HG02943 (cell line): Measurements from ENCODE around the gene CHSY1.
"Not testable (repeated sequence)": the region's sequence is repeated elsewhere in the genome, so short reads cannot be mapped to it uniquely, and the experiment has no call there.

Experiments
- ATAC-seq: cut with Tn5 transposase; IDR thresholded peaks from one replicate; pipeline ENCODE4 v1.9.1; 2021; ENCODE audit warnings: mild to moderate bottlenecking, low read depth, moderate library complexity; ENCODE audit not compliant: unreplicated experiment

CHSY1 gene

DNA sequence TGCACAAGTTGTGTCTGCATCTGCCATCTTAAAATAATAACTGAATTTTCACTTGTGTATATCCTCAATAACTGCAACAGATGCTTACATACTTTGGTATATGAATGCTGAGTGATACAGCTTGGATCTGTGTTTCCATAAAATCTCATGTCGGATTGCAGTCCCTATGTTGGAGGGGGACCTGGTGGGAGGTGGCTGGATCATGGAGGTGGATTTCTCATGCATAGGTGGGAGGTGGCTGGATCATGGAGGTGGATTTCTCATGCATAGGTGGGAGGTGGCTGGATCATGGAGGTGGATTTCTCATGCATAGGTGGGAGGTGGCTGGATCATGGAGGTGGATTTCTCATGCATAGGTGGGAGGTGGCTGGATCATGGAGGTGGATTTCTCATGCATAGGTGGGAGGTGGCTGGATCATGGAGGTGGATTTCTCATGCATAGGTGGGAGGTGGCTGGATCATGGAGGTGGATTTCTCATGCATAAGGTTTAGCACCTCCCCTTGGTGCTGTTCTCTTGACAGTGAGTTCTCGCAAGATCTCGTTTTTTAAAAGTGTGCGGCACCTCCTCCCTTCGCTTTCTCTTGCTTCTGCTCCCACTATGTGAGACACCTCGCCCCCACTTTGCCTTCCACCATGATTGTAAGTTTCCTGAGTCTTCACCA, 37.3 kb downstream of the CHSY1 start:
- not testable (repeated sequence) for ATAC-seq

DNA sequence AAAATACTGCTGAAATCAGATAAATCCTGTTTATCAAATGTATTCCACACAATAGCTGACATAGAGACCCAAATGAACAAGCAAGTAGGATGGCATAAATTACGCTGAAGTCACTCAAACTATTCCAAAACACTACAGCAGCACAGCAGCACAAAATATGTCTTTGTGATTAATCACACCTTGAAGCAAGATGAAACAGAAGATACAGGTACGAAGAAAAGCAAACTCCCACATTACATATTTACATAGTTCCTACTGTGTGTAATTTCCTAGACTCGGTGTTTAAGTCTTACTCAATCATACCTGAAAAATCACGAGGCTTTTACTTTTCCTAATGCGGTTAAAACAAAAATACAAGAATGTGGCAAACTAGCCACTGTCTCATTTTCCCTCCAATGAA, 38.3 kb downstream of the CHSY1 start:
- ATAC-seq = no peak

DNA sequence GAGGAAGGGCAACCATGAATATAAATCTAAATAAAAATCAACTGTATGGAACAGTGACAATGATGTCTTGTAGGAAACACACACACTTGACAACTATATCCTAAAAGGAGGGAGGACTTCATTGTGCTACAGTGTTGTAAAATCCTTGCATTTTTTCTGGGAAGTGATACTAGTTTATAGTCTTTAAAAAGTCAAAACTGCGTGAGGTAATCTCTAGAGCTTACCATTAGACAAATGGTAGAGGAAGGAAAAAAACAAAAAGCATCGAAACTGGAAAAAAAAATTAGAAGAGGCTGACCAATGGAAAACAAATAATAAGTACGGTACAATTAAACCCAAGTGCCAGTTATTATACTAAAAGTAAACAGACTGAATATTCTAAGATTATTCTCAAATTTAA, 38.7 kb downstream of the CHSY1 start:
- no peak for ATAC-seq

DNA sequence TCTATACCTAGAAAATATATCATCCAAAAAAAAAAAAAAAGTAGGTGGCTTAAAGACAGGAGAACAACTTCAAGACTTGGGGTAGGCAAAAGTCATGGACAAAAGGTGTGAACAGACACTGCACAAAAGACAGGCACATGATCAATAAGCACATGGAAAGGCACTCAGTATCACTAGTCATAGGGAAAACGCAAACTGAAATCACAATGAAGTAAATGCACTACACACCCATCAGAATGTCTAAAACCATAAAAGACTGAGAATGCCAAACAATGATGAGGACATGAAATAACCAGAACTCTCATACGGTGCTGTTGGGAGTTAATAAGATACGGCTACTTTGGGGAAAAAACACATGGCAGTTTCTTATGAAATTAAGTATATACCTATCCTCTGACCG, 40.0 kb downstream of the CHSY1 start:
- ATAC-seq = no peak

DNA sequence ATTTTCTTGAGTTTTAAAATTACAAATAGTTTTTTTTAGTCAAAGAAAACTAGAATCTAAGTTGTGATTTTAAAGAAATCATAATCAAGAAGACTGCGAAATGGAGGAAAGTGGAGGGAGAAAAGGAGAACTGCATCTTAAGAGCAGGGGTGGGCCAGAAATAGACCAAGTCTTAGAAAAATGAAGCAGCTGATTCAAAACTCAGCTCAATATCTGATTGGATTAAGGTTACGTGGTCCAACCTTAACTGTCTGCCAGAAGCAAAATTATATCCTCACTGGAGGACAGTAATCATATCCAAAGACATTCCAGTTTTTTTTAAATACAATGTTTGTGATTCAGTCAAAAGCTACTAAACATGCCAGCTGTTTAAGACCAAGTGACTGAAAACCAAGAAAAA, 41.4 kb downstream of the CHSY1 start:
- no peak for ATAC-seq

DNA sequence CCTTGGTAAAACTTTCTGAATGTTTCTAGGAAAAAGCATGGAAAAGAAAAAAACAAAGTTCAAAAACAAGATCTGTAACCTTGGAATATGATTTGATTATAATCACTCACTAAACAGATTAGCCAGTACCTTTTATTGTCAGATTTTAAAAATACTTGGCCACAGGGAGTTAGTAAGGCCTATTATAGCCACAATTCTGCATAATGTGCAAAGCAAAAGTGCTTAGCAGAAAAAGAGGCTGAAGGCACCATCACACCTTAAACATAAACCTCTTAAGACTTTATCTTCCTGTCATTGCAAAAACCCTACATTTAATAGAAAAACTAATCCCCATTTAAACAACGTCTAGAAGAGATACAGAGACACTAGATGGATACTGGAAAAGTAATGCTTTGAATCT, 41.8 kb downstream of the CHSY1 start:
- ATAC-seq = no peak

DNA sequence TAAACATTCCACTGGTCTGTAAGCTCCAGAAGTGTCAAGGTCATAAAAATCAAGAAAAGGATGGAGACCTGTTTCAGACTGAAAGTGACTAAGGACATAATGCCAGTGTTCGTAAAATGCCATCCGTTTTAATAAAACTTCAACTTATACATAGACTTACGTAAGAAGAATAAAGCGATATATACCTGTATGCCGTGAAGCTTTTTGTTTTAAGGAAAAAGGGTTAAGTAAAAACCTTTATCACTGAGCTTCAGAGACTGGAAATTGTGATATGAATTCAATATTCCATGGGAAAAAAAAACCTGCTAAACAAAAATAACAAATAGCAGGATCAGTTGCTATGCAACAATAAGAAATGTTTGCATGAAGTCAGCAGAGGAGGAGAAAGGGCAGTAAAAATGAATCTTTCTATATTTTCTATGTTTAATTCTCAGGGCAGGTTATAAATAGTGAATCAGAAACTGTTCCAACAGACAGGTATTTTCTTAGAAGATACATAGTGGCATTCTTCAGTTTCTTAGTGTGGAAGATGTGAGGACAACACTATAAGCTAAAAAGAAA, 42.5 kb downstream of the CHSY1 start:
- ATAC-seq = no peak

DNA sequence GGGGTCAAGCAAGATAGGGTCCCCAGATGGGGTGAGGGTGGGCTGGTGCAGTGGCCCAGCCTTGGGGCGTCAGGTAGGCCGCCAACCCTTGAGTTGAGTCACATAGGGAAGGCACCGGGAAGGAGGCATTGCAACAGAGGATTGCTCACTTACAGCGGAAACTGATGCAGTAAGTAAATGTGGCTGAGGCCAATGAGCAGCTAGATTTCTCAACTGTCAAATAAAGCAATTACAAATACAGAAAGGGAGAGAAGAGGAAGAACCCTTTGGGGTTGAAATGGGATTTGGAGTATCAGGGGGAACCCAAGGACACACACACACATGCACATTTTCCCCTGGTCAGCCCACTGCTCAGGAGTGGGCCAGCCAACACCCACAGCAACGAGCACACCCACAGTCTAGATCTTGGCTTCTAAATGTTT, 44.0 kb downstream of the CHSY1 start:
- no peak for ATAC-seq

DNA sequence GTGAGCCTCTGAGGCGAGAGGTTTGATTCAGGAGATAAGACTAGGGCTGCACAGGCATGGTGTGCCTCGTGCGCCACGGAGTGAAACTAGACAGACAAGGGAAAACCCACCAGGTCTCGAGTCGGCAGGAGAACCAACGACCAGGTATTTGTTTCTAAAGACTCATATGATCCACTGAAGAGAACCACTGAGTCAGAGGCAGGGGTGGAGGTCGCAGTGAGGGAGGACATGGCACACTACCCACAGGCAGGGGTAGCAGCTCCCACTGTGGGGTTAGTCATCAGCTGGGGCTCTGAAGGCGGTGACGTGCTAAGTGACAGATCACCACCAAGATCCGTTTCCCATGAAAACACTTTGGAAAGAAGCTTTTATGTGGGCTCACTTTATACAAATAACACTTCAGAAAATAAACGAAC, 45.7 kb downstream of the CHSY1 start:
- ATAC-seq = no peak

DNA sequence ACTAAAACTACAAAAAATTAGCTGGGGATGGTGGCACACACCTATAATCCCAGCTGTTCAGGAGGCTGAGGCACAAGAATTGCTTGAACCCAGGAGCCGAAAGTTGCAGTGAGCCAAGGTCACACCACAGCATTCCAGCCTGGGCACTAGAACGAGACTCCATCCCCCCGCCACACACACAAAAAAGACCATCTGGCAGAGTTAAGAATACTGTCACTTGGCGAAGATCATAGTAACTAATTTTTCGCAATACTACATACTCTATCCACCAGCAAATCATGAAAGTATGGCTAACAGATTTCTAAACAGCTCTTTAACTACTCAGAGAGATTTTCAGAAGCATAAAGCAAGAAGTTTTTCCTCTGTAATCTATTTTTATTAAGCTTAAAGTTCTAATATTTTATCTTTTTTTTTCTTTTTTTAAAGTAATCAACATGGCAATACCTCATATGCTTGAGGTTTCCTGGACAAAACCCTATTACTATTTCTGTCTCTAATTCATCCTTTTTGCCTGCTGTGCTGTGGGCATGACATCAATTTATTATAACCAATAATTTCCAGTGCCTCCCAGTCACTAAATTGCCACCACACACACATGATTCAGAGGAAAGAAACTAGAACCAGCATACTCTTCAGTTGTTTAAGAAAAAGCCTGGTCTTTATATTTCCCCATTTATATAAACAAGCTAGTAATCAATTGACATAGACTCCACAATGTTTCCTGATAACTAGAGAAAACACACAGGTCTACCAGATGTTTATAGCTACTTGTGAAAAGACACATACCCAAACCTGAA, 46.9 kb downstream of the CHSY1 start:
- ATAC-seq = no peak

DNA sequence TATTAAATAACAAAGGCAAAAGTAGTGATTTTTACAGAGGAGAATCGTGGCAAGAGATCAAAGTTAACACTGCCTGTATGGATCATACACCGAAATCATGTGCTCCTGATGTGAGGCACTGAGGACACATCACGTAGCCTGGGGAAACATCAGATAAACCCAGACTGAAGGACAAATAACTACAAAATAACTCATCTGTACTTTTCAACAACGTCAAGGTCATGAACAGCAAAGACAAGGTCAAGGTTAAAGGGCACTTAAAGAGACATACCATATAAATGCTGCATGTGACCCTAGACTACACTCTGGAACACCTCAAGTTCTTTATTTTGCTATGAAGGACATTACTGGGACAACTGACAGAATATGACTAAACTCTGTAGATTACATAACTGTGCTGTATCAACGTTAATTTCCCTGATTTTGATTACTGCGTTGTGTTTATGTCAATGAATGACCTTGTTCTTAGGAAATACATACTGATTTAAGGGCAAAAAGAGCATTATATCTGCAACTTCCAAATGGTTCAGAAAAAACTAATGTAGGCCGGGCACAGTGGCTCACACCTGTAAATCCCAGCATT, 48.1 kb downstream of the CHSY1 start:
- ATAC-seq = no peak

DNA sequence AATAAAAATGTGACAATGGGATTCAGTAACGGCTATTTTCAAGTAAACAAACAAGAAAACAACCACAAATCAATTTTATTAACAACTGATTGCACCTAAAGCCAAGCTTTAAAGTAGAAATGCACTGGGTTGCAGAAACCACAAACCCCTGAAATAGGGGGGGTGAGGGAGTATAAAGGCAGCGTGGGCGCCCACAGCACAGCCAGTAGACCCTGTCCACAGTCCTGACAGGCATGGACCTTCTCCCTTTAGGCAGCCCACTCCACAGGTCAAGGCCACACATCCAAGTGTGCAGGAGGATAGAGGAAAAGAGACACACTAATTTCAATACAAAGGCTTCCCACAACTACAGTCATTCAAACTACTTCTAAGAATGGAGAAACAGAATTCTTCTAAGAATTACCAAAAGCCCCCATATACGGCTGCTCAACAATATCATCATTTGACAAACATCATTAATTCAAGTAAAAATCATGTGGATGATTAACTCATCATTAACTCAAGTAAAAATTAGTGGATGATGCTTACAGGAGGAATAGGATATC, 48.7 kb downstream of the CHSY1 start:
- no peak for ATAC-seq

DNA sequence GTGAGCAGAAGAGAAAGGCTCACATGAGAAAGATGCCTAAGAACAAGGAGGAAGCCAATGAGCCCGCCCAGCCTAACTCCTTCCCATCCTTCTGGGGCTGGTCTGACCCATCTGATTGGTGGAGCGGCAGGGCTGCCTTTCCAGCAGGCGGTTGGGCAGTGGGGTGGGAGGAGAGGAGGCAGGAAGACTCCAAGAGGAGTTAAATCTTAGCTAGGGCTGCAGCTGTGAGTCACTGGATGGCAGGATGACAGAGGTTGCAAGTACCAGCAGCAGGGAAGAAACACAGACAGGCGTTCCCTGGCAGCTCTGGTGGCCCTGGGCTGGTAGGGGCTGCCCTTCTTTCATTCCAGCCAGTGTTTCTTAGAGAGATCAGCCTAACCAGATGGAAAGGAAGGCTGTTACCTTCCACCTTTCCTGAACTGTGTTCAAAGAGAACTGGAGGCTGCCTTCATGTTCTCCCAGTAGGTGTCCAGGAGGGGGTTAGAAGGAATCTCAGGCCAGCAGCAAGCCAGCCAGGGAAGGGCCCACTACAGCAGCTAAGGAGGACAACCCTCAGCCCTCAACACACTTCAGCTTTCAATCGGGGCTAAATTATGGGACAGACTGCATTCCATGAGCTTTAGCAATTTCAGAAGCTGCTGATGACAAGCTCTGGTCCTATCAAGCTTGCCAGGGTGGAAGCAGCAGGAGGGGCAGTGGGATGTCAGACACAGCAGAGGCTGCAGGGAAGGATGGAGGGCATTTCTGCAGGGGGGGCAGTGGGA, 50.3 kb downstream of the CHSY1 start:
- no peak for ATAC-seq

DNA sequence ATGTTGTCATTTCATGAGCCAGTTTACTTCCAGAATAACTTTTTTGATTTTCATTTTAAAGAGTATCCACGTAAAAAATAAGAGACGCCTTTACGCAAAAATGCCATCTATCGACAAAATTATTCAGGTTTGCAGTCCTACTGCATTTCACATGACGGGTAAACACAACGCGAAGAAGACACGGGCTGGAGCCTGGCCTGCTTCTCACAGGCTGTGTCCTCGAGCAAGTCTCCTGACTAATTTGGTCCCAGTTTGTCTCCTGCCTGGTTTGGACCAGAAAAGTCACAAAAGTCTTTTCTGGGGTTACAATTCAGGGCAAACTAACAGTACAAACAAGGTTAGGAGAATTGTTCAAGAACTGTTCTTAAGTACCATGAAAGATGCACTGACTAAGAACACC, 51.7 kb downstream of the CHSY1 start:
- ATAC-seq = no peak

DNA sequence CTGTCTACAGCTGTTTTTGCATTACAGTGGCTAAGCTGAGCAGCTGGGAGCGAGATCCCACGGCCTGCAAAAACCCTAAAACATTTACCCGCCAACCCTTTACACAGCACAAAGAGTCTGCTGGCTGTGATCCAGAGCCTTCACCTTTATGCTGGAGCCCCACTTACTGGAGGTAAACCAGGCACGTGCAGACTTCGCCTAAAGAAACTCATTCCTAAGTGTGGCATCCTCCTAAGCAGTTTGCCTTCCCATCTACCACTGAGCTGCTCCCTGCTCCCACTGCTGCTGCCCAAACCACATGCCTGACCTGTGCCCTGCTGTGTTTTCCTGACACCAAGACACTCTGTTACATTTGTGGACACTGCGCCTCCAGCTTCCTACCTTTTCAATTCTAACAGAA, 53.0 kb downstream of the CHSY1 start:
- ATAC-seq = no peak

DNA sequence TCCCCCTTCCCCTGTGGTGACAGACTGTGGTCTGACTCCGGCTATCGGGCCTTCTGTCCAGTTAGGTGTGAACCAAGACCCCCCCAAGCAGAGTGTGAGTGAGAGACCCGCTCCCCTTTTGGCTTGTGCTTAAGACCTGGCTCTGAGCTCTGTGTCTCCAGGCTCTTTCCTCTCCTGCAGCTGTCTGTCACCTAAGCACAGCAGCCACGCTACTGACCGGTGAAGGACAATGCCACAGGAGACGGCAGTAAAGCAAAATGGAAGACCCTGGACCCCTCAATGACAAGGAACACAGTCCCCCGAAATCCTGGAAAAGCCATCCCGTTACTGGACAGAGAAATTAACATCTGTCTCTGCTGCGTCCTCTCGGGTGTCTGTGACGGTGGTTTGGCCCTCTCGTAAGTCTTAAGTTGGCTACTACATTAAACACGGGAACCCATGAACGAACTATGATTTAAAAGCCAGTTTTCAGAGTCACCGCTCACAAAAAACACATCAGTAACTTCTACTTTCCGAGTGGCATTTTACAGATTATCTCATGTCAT, 53.7 kb downstream of the CHSY1 start:
- ATAC-seq = no peak

DNA sequence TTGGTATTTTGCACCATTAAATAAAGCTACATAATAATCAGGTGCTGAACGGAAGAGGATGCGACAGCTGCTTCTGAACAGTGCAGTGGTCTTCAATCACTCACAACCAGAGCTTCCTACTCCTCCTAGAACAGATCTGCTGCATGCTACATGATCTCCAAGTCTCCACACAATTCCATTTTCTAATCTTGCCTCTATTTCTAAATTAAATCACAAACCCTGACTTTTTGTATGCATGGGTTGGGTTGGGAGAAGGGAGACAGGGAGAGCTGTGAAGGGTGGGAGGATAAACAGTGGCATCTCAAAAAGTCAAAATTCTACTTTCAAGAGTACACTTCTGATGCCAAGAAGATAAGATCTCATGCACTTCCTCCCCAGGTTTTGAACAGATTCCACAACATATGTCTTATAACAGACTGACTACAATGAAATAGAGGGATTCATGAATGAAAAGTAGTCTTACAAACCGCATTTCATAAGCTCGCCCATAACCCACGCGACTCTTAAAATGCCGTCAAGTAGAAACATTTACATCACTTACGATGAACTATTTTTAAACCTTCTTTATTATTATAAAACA, 57.2 kb downstream of the CHSY1 start:
- ATAC-seq = no peak

DNA sequence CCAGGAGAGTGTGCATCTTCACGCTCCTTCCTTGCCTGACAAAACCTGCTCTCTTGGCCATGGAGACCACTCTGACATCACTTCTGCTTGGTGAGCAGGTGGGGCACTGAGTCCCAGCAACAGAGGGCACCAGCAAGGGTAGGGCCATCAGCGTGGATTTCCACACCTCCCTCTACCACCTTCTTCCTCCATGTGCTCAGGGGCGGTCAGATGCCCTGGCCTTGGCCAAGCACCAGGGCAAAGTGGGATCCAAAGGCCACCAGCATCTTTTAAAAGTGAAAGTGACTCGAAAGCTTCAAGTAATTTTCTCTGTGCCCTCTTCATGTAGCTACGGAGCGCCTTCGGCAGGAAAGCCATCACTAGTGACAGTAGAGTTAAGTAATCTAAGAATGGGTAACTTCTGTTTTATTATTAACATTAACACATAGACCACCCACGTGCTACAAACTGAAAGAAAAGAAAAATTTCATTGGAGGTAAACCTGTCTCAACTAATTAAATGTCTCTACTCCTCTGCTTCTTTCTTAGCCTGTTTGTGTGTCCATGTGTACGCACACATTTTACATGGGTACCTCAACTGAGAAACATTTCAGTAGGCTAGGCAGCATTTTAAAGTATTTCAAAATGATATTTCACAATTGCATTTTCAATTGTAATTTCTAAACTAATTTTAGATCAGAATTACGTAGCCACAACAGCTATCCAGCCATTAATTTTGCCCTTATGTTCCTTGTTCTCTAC, 57.9 kb downstream of the CHSY1 start:
- ATAC-seq = no peak

DNA sequence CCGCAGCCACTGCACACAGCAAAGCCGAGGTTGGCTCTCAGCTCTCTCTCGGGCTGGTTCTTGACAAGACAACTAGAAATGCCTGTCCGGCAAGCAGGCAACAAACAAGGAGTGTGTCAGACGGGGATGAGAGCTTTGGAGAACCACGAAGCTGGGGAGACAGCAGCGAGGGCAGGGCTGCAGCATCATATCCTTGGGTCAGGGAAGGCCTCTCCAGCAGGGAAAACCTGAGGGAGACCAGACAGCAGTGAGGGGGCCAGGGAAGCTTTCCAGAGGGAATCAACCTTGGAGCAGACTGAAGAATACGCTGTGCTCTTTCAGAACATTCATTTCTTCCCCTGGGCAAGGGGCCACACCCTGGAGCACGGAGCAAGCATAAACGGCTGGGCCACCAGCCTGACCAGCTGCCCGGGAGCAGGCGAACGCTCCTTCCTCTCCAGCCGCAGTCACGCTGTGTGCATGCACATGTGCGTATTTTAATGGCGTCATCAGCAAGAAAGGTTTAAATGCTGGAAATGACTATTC, 58.7 kb downstream of the CHSY1 start:
- ATAC-seq = no peak
